K562 (cell line): ENCODE measurements around the gene FRMD5.

Experiments
- BRF2 ChIP-seq: IDR thresholded peaks from 3 replicates; pipeline ENCODE4 v1.6.1; 2011; ENCODE audit warnings: borderline replicate concordance, mild to moderate bottlenecking; ENCODE audit not compliant: insufficient read length, insufficient read depth
- CBX2 ChIP-seq: fragments of 200-600 bp; sonication (generic); IDR thresholded peaks from one replicate; pipeline ENCODE4 v1.6.1; 2012; ENCODE audit warnings: mild to moderate bottlenecking, low read length, inconsistent platforms; ENCODE audit not compliant: insufficient read depth, poor library complexity, severe bottlenecking
- CEBPZ ChIP-seq: fragments of 150-350 bp; IDR thresholded peaks from 2 replicates; pipeline ENCODE4 v1.6.1; 2014; ENCODE audit warnings: low read depth, mild to moderate bottlenecking, low read length, borderline replicate concordance
- EZH2 ChIP-seq: IDR thresholded peaks from 2 replicates; pipeline ENCODE4 v1.6.1; 2012; ENCODE audit warnings: low read depth, mild to moderate bottlenecking, inconsistent platforms, low read length, borderline replicate concordance
- HDGF ChIP-seq: fragments of 450-650 bp; IDR thresholded peaks from 2 replicates; pipeline ENCODE4 v1.6.1; 2016
- MXI1 ChIP-seq: IDR thresholded peaks from 2 replicates; pipeline ENCODE4 v1.6.1; 2011; ENCODE audit warnings: low read depth, mild to moderate bottlenecking, improper control_type of control experiment, low read length
- RBM39 ChIP-seq: fragments of 200-400 bp; formaldehyde crosslinking; optimal IDR thresholded peaks from 2 replicates; pipeline ENCODE3; 2018; ENCODE audit warnings: low read depth, low read length
- SRSF9 ChIP-seq: fragments of 200-400 bp; formaldehyde crosslinking; IDR thresholded peaks from 2 replicates; pipeline ENCODE4 v1.6.1; 2017; ENCODE audit warnings: low read depth, low read length, borderline replicate concordance
- TCF7 ChIP-seq: sonication (generic); IDR thresholded peaks from 2 replicates; pipeline ENCODE4 v1.6.1; 2016; ENCODE audit warnings: antibody characterized with exemption, borderline replicate concordance
- YY1 ChIP-seq, 3 experiments: IDR thresholded peaks; 2 replicates each; pipeline ENCODE4 v1.6.1; 2011; ENCODE audit warnings: low read length in 2 of 3, mild to moderate bottlenecking in 2 of 3, moderate library complexity in 2 of 3, borderline replicate concordance in 1 of 3, control low read depth in 1 of 3, low read depth in 1 of 3; ENCODE audit not compliant: insufficient read depth in 3 of 3, insufficient replicate concordance in 2 of 3, control insufficient read depth in 1 of 3, insufficient read length in 1 of 3; ENCODE audit errors: extremely low read depth in 1 of 3
- ZNF239 ChIP-seq: fragments of 250-450 bp; sonication (Bioruptor Pico); IDR thresholded peaks from 2 replicates; pipeline ENCODE4 v1.4.0; 2020; ENCODE audit warnings: mild to moderate bottlenecking
- ZNF551 ChIP-seq: fragments of 250-450 bp; sonication (Bioruptor Pico); IDR thresholded peaks from 2 replicates; pipeline ENCODE4 v1.5.0; 2021; ENCODE audit warnings: mild to moderate bottlenecking, moderate library complexity
- TF ChIP-seq, protein P1 (sequence below): sonication (generic); formaldehyde crosslinking; IDR thresholded peaks from 2 replicates; pipeline ENCODE4 v1.8.1; 2022; ENCODE audit warnings: missing genetic modification reagents
- TF ChIP-seq, protein P2 (sequence below), 3 experiments: IDR thresholded peaks in 2 of 3; conservative IDR thresholded peaks in 1 of 3; 2 replicates each; pipeline ENCODE4 v1.5.1; 2011 to 2012; ENCODE audit warnings: low read length in 3 of 3, mild to moderate bottlenecking in 3 of 3, control low read depth in 2 of 3, improper control_type of control experiment in 1 of 3, inconsistent platforms in 1 of 3, low read depth in 1 of 3, mixed read lengths in 1 of 3, moderate library complexity in 1 of 3; ENCODE audit not compliant: insufficient read depth in 2 of 3

GRCh38 chr15:44038755-44039191 lies 156.3 kb downstream of the FRMD5 start:
- TF ChIP-seq, protein P1, sequence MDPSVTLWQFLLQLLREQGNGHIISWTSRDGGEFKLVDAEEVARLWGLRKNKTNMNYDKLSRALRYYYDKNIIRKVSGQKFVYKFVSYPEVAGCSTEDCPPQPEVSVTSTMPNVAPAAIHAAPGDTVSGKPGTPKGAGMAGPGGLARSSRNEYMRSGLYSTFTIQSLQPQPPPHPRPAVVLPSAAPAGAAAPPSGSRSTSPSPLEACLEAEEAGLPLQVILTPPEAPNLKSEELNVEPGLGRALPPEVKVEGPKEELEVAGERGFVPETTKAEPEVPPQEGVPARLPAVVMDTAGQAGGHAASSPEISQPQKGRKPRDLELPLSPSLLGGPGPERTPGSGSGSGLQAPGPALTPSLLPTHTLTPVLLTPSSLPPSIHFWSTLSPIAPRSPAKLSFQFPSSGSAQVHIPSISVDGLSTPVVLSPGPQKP (CRISPR knock-in tag): no peak
- no peak for TF ChIP-seq CEBPZ
- TF ChIP-seq HDGF: no peak
- no peak for TF ChIP-seq TCF7
- TF ChIP-seq, protein P2, sequence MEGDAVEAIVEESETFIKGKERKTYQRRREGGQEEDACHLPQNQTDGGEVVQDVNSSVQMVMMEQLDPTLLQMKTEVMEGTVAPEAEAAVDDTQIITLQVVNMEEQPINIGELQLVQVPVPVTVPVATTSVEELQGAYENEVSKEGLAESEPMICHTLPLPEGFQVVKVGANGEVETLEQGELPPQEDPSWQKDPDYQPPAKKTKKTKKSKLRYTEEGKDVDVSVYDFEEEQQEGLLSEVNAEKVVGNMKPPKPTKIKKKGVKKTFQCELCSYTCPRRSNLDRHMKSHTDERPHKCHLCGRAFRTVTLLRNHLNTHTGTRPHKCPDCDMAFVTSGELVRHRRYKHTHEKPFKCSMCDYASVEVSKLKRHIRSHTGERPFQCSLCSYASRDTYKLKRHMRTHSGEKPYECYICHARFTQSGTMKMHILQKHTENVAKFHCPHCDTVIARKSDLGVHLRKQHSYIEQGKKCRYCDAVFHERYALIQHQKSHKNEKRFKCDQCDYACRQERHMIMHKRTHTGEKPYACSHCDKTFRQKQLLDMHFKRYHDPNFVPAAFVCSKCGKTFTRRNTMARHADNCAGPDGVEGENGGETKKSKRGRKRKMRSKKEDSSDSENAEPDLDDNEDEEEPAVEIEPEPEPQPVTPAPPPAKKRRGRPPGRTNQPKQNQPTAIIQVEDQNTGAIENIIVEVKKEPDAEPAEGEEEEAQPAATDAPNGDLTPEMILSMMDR (IDR thresholded peaks at IDR 0.05 in 2 of 3, conservative IDR thresholded peaks at IDR 0.05 in 1 of 3; ENCODE audit: insufficient read depth in 2 of 3, low read depth in 1 of 3, low read length in 3 of 3): no peak
- no peak for TF ChIP-seq EZH2
- TF ChIP-seq SRSF9: no peak
- TF ChIP-seq BRF2: no peak
- no peak for TF ChIP-seq ZNF239 (CRISPR knock-in tag)
- no peak for TF ChIP-seq YY1 (IDR thresholded peaks at IDR 0.05; ENCODE audit: borderline replicate concordance in 1 of 3, control insufficient read depth in 1 of 3, extremely low read depth in 1 of 3, insufficient read depth in 3 of 3, insufficient read length in 1 of 3, insufficient replicate concordance in 2 of 3, low read depth in 1 of 3, low read length in 2 of 3)
- no peak for TF ChIP-seq ZNF551 (CRISPR knock-in tag)
- TF ChIP-seq MXI1: no peak
- no peak for TF ChIP-seq CBX2
- TF ChIP-seq RBM39: no peak
